Esophagus (tissue), 2 donors: Measurements from ENCODE around the gene RFTN2. TPM values are rescaled to one million over a fixed set of nuclear protein-coding genes. Genes with fewer than 3 reads are reported as not detected.
"Not testable (repeated sequence)": the region's sequence is repeated elsewhere in the genome, so short reads cannot be mapped to it uniquely, and the experiment has no call there.

Source experiments
- H3K27ac ChIP-seq, 2 donors: one replicate each; pipeline ENCODE4 v1.5.1; 2013; ENCODE audit warnings: low read depth in 2 of 2, mild to moderate bottlenecking in 2 of 2, inconsistent platforms in 1 of 2, low read length in 1 of 2, moderate library complexity in 1 of 2
- H3K27me3 ChIP-seq, 2 donors: one replicate each; pipeline ENCODE4 v1.6.1; 2013; ENCODE audit warnings: low read length in 2 of 2, control low read depth in 1 of 2, mild to moderate bottlenecking in 1 of 2; ENCODE audit not compliant: insufficient read depth in 2 of 2, control insufficient read depth in 1 of 2
- H3K36me3 ChIP-seq, 2 donors: one replicate each; pipeline ENCODE4 v1.6.1; 2013; ENCODE audit warnings: low read length in 1 of 2; ENCODE audit not compliant: control insufficient read depth in 2 of 2, insufficient read depth in 2 of 2
- H3K4me1 ChIP-seq, 2 donors: one replicate each; pipeline ENCODE4 v1.6.1; 2013; ENCODE audit warnings: low read length in 1 of 2; ENCODE audit not compliant: control insufficient read depth in 2 of 2, insufficient read depth in 2 of 2
- H3K4me3 ChIP-seq, 2 donors: one replicate each; pipeline ENCODE4 v1.5.1; 2013; ENCODE audit warnings: low read length in 2 of 2, mild to moderate bottlenecking in 2 of 2, low read depth in 1 of 2, moderate library complexity in 1 of 2
- H3K9me3 ChIP-seq, 2 donors: one replicate each; pipeline ENCODE4 v1.6.1; 2013; ENCODE audit warnings: mild to moderate bottlenecking in 2 of 2, low read depth in 1 of 2, low read length in 1 of 2, moderate library complexity in 1 of 2; ENCODE audit not compliant: control insufficient read depth in 2 of 2, insufficient read depth in 1 of 2
- WGBS, 2 donors: extraction: QIAGEN DNeasy Blood & Tissue Kit; methylation state at CpG; one replicate each; pipeline ENCODE4 v1.1.7; 2013; 5-methylcytosine and 5-hydroxymethylcytosine counted together
- polyA plus RNA-seq, 2 donors: library from polyadenylated mRNA; stranded (reverse); fragments of 200-250 nt; gene quantifications; one replicate each; pipeline ENCODE4 v1.2.3, GENCODE V29; 2013
- donor health status: healthy with polysubstance abuse.
- donor health status: Bipolar disorder and iron deficiency.

Gene RFTN2
- polyA plus RNA-seq, 2 donors, result 0.24 to 0.38 TPM

DNA sequence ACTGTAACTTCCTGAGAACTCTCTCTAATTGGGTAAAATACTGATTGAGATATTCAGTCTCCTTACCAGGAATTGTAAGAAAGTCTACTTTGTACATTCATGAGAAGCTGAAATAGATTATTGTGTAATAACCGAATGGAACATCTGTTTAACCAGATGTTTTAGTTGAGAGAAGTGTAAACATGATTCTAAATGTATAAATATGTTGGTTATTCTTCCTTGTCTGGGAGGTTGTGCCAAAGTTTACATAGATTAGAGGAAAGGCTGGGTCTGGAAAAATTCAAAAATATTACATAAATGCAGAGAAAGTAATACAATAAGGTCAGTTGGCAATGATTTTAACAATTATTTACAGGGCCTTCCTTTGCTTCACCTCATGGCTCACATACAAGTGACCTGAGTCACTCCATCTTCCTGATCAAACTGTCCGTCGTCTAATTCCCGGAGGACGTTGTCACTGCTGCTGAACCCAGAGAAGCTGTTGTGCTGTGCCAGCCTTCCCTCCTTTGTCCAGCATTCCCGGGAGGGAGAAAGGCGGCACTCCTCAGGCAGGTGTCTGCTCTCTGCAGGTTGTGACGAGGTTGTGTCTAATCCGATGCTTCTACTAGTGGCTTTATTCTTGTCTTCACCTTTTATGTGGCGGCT is 103.6 kb downstream of the RFTN2 start:
- no peak overlapping the region for H3K27ac ChIP-seq
- H3K36me3 ChIP-seq, result no peaks in the 10 kb centered on the region
- WGBS, 2 donors, result 54 to 57% methylated on average over 10 of the region's 10 CpGs
- H3K9me3 ChIP-seq, result no peaks in the 10 kb centered on the region
- no peaks in the 10 kb centered on the region for H3K27me3 ChIP-seq
- peaks cover 0 to 2% of the 10 kb centered on the region in 2 donors for H3K4me1 ChIP-seq
- no peak overlapping the region for H3K4me3 ChIP-seq

- no peaks in the 10 kb centered on the region for H3K27me3 ChIP-seq
- no peaks in the 10 kb centered on the region for H3K4me1 ChIP-seq
- no peaks in the 10 kb centered on the region for H3K36me3 ChIP-seq
- 90 to 94% methylated on average over 9 of the region's 9 CpGs for WGBS, 2 donors
- no peaks in the 10 kb centered on the region for H3K9me3 ChIP-seq
- H3K4me3 ChIP-seq, result no peak overlapping the region
- no peak overlapping the region for H3K27ac ChIP-seq
Measured at GRCh38 chr2:197560146-197560665, 115.2 kb downstream of the RFTN2 start.

DNA sequence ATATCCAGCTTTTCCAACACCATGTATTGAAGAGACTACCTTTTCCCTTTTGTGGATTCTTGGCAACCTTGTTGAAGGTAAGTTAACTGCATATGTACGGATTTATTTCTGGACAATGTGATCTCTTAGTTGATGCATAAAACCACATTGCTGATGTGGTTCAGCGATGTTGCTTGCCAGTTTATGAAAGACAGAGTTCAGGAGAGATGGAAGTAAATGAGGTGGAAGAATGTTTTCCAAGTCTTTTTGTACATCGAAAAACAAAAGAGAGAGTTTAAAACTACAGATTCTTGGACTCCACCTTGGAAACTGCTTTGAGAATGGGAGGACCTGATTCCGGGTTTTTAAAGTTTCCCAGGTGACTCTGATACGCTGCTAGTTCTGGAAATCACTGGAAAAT is 115.7 kb downstream of the RFTN2 start:
- WGBS, 2 donors, result 90 to 91% methylated on average over 5 of the region's 5 CpGs
- H3K4me3 ChIP-seq, result no peak overlapping the region
- H3K27ac ChIP-seq, result no peak overlapping the region
- no peaks in the 10 kb centered on the region for H3K27me3 ChIP-seq
- H3K9me3 ChIP-seq, result no peaks in the 10 kb centered on the region
- H3K36me3 ChIP-seq, result no peaks in the 10 kb centered on the region
- H3K4me1 ChIP-seq, result no peaks in the 10 kb centered on the region

DNA sequence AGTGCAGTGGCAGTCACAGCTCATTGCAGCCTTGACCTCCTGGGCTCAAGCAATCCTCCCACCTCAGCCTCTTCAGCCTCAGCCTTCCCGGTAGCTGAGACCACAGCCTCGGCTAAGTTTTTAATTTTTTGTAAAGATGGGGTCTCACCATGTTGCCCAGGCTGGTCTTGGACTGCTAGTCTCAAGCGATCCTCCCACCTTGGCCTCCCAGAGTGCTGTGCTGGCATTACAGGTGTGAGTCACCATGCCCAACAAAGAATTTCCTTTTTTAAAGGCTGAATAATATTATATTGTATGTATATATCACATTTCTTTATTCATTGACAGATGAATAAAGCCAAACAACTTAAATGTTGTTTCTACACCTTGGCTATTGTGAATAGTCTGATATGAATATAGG is 117.0 kb downstream of the RFTN2 start:
- H3K36me3 ChIP-seq, result peaks cover 0 to 2% of the 10 kb centered on the region in 2 donors
- H3K27me3 ChIP-seq, result no peaks in the 10 kb centered on the region
- 95 to 97% methylated on average over 3 of the region's 3 CpGs for WGBS, 2 donors
- no peaks in the 10 kb centered on the region for H3K9me3 ChIP-seq
- H3K4me1 ChIP-seq, result no peaks in the 10 kb centered on the region
- no peak overlapping the region for H3K27ac ChIP-seq
- no peak overlapping the region for H3K4me3 ChIP-seq

- Histone ChIP-seq H3K4me3 (no peak overlapping the region), H3K27ac (no peak overlapping the region), H3K9me3 (no peaks in the 10 kb centered on the region), H3K27me3 (no peaks in the 10 kb centered on the region), H3K36me3 (peaks cover 0 to 2% of the 10 kb centered on the region in 2 donors), H3K4me1 (no peaks in the 10 kb centered on the region)
- 44 to 46% methylated on average over 1 of the region's 1 CpG for WGBS, 2 donors
Measured at GRCh38 chr2:197556456-197556855, 118.9 kb downstream of the RFTN2 start.

DNA sequence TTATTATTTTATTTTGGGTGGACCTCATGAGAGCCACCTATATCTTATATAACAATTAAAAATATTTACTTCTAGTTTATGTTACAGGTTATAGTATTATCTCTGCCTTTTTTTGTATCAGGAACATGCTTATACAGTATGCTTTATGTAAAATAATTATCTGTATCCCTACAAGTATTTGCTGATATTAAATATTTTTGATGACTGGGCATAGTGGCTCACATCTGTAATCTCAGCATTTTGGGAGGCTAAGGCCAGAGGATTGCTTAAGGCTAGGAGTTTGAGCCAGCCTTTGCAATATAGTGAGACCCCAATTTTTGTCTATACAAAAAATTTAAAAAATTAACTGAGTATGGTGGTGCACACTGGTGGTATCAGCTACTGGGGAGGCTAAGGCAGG is 119.9 kb downstream of the RFTN2 start:
- peaks cover 0 to 2% of the 10 kb centered on the region in 2 donors for H3K36me3 ChIP-seq

DNA sequence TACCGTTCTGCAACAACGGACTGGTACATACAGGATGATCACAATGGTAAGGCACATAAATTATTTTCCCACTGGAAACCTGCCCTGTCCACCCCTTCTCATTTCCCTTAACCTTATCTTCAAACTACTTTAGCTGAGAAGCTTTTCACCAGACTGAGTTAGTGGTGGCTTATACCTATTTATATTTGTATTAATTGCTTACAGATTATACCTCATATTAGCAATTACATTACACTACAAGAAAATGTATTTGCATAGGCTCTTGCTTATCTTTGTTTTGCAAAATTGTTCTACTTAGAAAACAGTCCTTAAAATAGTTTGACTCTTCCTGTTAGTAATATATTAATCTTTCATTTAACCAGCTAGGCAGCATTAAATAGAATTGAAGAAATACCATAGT is 124.1 kb downstream of the RFTN2 start:
- H3K27ac ChIP-seq, H3K27me3 ChIP-seq, H3K9me3 ChIP-seq, H3K4me1 ChIP-seq, H3K36me3 ChIP-seq, H3K4me3 ChIP-seq: not testable (repeated sequence)
- 79 to 90% methylated on average over 2 of the region's 2 CpGs for WGBS, 2 donors

More for the DNA sequence above, 119.9 kb downstream of the RFTN2 start:
- Histone ChIP-seq H3K27ac (no peak overlapping the region), H3K4me3 (no peak overlapping the region), H3K4me1 (no peaks in the 10 kb centered on the region), H3K27me3 (no peaks in the 10 kb centered on the region), H3K9me3 (no peaks in the 10 kb centered on the region)

- Histone ChIP-seq H3K4me3 (no peak overlapping the region), H3K4me1 (no peaks in the 10 kb centered on the region), H3K36me3 (peaks cover 0 to 6% of the 10 kb centered on the region in 2 donors), H3K27me3 (no peaks in the 10 kb centered on the region), H3K9me3 (no peaks in the 10 kb centered on the region), H3K27ac (no peak overlapping the region)
- 92% methylated on average over 5 of the region's 5 CpGs for WGBS, 2 donors
Measured at GRCh38 chr2:197548582-197548981, 126.8 kb downstream of the RFTN2 start.

DNA sequence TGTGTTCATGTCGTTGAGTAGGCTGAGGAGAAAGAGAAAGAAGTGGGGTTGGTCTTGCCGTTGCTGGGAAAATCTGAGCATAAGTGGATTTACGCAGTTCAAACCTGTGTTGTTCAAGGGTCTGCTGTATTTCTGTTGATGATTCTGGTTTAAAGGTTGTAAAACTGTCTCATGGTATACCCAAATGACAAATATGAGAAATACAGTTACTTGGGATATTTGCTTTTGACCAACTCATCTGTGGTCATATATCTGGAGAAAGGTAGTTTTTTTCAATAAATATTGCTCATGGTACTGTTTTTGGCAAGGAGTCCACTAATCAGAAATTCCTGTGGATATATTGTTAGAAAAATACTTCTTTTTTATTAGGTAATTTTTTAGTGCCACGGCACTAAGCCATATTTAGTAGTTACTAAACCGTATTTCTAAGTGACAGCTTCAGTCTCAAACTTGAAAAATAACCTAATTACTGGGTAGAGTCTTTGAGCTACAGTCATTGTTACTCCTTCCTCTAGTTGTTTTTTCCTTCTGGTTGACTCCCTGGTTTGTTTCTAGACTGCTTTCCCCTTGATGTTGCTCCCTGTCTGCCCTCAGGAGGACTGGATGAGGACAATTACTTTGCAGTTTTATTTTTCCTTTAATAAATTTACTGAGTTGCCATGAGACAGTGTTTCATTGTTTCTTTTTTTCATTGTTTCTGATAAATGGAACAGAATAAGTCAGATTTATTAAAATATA is 128.1 kb downstream of the RFTN2 start:
- Histone ChIP-seq H3K36me3 (peaks cover 0 to 6% of the 10 kb centered on the region in 2 donors), H3K9me3 (no peaks in the 10 kb centered on the region), H3K27me3 (no peaks in the 10 kb centered on the region), H3K4me3 (no peak overlapping the region), H3K27ac (no peak overlapping the region), H3K4me1 (no peaks in the 10 kb centered on the region)
- WGBS, 2 donors, result 86 to 88% methylated on average over 5 of the region's 5 CpGs

GRCh38 chr2:197543206-197543605 is 132.2 kb downstream of the RFTN2 start:
- H3K9me3 ChIP-seq, result no peaks in the 10 kb centered on the region
- no peaks in the 10 kb centered on the region for H3K27me3 ChIP-seq
- 92 to 97% methylated on average over 3 of the region's 3 CpGs for WGBS, 2 donors
- no peaks in the 10 kb centered on the region for H3K4me1 ChIP-seq
- no peak overlapping the region for H3K27ac ChIP-seq
- no peak overlapping the region for H3K4me3 ChIP-seq
- H3K36me3 ChIP-seq, result peaks cover 0 to 2% of the 10 kb centered on the region in 2 donors
